Activated CD8-positive, alpha-beta memory T cell treated with anti-CD3 and anti-CD28 coated beads, Interleukin-2, amount 50 U/mL, for 4 hours (primary cell): ENCODE data around the gene LIPC.

Experiments
- DNase-seq: peaks from one replicate; pipeline ENCODE4 v3.0.0-alpha.2; 2020

LIPC gene

DNA sequence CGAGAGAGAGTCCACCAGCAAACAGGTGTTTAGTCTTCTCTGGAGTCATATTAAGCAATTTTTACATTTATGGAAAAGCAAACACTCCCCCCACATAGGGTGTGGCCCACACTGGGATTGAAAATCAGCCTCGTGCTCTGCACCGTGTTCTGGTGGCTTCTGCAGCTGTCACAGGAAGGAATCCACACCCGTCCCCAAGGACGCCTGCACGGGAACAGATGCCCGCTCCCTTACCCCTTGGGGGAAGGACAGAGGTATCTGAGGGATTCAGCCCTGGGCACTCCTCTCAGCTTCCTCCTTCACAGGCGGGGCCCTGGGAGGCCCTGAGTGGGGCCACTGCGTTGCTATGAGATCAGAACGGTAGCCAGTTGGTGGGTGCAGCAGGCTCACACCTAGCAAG is 27.8 kb downstream of the LIPC start:
- DNase-seq, result no peak

DNA sequence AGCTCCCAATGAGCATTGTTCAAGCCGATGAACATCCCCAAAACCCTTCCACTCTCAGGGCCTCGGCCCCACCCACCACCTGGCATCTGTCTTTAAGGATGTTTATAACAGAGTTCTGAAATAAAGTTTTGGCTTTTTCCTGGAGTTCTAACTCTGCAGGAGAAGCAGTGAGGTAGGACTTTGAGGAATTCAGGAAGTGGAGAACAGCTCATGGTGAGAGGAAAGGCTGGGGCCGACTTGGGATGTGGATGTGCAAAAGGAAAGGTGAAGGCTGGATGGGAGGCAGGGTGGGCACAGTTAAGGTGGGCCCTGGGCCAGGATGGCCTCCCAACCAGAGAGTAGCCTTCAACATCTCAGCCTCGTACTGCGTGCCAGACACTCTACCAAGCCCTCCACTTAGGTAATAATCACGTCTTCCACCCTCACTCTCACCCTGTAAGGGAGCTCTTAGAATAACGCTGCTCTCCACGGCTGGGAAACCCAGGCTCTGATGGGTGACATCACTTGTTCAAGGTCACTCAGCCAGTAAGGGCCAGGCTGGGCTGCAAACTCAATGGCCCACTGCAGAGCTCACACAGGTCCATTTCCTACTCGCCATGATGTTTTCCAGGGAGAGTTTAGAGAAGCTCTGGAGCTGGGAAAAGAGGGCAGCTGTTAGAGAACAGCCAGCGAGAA is 28.5 kb downstream of the LIPC start:
- DNase-seq, result no peak

GRCh38 chr15:58460872-58461271 is 29.1 kb downstream of the LIPC start:
- no peak for DNase-seq

DNA sequence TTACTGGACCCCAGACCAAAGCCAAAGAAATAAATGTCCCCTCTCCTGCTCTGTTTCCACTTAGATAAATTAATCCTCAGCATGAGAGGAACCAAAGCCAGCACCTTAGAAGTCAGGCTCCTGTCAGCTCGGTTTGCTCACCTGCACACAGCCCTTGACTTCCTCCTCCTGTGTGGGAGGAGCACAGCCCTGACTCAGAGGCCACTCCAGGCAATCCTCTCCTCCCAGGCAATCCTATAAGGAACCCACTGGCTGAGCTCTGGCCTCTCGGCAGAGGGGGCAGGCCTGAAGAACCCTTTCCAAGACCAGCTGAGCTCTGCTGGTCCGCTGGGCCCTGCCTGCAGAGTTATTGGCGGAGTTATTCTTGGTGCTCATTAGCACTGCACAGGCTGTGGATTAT is 30.8 kb downstream of the LIPC start:
- no peak for DNase-seq

DNA sequence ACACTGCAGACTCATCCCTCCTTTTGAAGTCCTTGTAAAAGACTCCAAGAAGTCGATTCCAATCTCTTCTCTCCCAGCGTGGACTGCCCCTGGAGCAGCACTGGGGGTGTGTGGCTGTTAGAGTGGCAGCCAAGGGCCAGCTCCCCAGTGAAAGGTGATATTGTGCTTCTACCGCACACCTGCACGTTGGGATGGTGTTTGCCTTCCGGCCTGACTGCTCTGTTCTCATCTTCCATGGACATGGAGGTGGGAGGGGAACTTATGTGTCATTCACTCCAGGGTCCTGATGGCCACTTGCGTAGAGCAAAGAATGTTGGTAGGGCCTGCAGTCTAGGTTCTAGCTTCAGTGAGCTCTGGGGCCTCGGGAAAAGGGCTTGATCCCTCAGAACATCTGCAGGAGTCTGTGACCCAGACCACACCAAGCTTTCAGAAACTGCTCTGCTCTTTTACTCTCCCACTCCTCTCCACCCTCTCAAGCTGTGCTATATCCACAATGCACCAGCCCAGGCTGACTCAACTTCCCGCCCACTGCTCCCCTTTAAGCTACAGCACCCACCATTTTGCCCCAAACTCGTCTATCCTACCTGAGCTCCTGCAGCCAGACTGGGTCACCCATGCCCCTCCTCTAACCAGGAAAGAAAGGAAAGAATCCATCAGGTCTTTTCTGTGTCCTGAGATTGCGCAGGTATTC is 31.3 kb downstream of the LIPC start:
- no peak for DNase-seq

DNA sequence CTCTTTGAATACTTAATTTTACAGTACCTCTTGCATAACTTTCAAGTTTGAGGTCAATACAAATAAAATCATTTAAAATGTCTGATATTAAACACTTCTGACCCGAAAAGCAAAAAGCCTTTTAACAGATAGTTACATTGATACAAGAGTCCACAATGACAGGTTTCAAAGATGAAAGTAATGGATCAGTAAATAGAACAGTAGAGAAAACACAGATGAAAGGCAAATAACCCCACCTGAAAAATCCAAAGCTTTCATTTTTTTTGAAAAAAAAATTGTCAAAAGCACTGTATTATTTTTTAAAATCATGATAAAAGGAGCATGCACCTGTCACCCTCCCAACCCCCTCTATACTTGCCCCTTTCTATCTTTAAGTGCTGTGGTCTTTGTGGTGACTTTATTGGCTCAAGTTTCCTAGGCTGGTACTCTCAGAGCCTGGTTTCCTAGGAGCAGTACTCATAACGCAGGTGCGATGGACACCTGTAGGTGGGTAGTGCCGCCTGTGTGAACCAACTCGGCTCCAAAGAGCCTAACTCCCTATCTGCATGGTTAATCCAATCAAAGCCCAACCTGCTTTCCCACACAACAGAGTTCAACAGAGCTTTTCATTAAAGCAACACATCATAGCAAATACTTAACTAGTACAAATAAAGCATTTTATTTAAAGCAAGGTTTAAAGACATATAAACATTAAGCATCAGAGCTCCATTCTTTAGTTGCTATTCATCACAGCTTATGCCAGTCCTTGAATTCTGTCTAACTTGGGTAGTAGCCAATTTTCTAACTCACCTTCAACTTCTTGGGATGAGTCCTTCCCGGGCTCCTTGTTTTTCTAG is 32.2 kb downstream of the LIPC start:
- DNase-seq, result no peak

DNA sequence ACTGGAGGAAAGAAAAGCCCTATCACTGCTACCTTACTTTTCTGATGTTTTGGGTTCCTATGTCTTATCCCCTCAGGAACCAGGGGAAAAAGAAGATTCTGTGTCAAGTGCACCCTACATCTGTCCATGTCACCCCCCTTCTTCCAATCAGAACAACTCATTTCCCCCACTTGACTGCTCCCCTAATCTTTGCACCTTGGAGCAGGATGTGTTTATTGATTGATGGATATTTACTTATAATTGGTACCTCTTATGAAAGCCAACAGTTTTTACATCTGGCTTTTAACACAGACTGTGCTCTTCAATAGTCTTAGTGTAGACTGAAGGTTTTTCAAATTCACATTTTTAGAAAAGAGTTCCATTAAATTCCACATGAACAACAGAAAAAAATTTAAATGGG is 33.3 kb downstream of the LIPC start:
- DNase-seq, result no peak

DNA sequence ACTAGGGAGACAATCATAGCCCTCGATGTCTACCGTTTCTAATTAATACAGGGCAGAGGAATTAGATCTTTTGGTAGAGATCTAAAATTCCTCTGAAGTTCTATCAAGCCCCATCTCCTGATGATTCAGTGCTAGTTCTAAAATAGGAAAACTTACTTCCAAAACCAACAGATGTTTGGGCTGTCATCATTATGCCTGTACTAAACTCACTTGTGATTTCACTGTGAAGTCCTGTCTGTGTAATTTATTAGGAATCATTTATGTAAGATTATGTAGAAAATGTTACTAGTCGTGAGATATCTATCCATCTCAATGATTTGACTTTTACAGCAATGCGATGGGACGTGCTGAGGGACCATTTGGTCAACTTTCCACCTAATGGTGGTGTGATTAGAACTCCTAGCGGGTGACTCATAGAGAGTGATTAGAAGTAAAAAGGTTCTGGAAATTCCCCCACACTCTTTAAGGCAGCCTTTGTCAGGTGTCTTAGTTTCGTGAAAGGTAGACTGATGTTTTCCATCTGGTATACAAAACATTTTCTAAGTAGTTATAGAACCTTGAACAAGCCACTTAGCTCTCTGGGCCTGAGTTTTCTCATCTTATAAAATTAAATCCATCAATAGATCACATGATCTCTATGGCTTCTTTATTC is 34.2 kb downstream of the LIPC start:
- DNase-seq, result no peak

- no peak for DNase-seq
Observed at GRCh38 chr15:58466566-58466965, 34.8 kb downstream of the LIPC start.

DNA sequence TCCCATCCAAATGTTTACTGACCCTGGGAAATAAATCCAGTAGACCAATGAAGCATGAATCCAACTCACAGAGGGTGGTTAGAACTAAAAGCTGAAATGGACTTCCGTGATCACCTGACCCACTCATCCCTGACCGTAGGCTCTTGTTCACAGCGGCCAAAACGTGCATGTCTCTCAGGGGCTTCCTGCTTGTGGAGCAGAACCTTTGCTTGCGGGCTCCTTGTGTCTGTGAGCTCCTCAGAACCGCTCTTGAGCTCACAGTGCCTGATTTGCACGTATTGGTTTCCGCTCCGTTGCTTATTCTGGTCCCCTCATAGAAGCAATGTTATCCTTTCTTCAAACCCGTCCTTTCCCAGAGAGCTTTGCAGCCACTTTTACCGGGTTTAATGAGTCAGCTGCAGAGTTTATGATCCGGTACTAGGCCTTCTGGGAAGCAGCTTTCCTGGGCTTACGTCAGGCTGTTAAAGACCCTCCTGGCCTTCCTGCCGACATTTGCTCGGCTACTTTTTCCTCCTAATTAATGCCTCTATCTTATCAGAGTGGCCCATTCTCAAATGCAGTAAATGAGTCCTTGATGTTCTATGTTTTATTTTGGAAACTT is 35.4 kb downstream of the LIPC start:
- no peak for DNase-seq

GRCh38 chr15:58467722-58468423 is 36.1 kb downstream of the LIPC start:
- no peak for DNase-seq

DNA sequence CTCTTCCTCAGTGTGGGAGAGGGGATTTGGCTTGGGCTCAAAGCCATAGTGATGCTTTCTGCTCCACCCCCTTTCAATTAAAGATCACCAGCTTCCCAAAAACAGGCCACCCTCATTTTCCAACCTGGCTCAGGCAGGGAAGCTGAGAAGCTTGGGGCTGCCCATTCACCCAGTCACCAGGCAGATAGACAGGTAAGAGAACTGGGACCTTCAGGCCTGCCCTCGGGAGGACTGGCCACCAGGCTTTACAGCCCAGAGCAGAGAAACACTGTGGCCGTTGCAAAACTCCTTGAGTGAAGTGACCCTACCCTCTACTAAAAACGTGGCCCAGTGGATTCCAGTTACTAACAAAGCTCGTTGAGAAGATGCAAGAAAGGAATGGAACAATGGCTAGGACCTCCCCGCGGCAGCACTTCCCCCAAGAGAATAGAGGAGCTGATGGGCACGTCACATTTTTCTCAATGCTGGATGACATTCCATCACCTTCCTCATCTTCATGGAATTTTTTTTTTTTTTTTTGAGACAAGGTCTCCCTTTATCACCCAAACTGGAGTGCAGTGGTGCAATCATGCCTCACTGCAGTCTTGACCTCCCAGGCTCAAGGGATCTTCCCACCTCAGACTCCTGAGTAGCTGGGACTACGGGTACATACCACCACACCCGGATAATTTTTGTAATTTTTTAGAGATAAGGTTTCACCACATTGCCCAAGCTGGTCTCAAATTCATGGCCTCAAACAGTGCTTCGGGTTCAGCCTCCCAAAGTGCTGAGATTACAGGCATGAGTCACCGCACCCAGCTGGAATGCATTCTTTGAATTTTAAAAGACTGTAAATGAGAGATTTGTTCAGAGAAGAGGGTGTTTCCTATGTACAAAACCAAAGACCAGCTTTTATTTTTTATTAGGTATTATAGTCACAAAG is 37.9 kb downstream of the LIPC start:
- no peak for DNase-seq

- no peak for DNase-seq
Observed at GRCh38 chr15:58471348-58471747, 39.6 kb downstream of the LIPC start.

DNA sequence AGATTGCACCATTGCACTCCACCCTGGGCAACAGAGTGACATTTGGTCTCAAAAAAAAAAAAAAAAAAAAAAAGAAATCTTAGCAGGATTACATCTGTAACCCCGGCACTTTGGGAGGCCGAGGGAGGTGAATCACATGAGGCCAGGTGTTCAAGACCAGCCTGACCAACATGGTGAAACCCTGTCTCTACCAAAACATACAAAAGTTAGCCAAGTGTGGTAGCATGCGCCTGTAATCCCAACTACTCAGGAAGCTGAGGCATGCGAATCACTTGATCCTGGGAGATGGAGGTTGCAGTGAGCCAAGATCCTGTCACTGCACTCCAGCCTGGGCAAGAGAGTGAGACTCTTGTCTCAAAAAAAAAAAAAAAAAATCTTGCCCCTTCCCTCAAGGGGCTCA is 40.4 kb downstream of the LIPC start:
- DNase-seq, result no peak

GRCh38 chr15:58472821-58473581 is 41.2 kb downstream of the LIPC start:
- DNase-seq, result peak; percentile 21

DNA sequence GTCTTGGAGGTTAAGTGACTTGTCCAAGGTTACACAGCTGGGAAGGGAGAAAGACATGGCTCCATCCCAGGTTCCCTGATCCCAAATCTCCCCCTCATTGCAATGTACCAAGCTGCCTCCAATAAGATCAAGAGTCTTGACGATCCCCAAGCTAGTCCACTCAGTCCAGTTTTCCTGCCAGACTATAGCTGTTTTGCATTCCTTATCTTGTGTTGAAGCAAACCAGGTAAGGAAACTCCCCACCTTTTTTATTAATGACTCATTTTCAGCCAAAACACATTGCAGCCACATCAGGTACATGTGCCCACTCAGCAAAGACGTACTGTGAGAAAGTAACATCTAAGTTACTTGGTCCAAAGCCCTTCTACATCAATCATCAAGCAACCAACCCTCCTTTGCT is 41.9 kb downstream of the LIPC start:
- DNase-seq, result no peak

GRCh38 chr15:58474741-58475323 is 43.0 kb downstream of the LIPC start:
- DNase-seq, result no peak

- DNase-seq, result no peak
Observed at GRCh38 chr15:58475573-58476524, 44.1 kb downstream of the LIPC start.
